GDM1 (cell line): ENCODE data around the gene PLEKHA7.

Experiments used
- DNase-seq: peaks from one replicate; lab custom pipeline; 2025; lab: John Stamatoyannopoulos, UW

PLEKHA7 gene

GRCh38 chr11:16942342-16942741 lies 71.9 kb downstream of the PLEKHA7 start:
- no peak for DNase-seq

GRCh38 chr11:16941935-16942334 lies 72.3 kb downstream of the PLEKHA7 start:
- no peak for DNase-seq

GRCh38 chr11:16938061-16938460 lies 76.2 kb downstream of the PLEKHA7 start:
- DNase-seq = no peak

GRCh38 chr11:16936643-16937042 lies 77.6 kb downstream of the PLEKHA7 start:
- DNase-seq = no peak

DNA sequence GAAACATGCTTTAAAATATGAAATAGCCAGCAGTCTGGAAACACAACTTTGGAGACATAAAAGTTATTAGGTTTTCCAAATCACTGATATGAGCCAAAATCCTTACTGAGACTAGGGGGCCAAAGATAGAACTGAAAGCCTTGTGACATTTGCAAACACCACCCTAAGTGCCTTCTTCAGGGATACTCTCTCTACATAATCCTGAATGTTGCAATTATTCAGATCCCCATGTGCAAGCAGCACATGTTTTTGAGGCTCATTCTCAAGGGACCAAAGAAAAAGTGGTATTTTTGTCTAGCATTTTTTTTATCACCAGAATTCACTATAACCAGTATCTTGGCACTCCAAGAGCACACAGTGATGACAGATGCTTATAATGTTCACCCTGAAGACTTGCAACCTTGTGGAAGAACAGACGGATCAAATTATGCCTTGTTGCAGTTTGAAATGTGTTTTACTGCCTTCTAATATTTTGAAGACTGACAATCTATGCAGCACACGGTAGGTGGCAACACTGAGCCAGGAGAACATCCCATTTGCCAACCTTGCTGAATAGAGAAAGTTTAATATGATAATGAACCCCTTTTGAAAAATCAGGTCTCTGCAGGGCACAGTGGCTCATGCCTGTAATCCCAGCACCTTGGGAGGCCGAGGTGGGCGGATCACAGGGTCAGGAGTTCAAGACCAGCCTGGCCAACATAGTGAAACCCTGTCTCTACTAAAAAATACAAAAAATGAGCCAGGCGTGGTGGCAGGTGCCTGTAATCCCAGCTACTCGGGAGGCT lies 78.5 kb downstream of the PLEKHA7 start:
- DNase-seq = peak; percentile 5

- DNase-seq = no peak
Observed at GRCh38 chr11:16933756-16934603, 80.2 kb downstream of the PLEKHA7 start.

- DNase-seq = no peak
Observed at GRCh38 chr11:16933291-16933690, 80.9 kb downstream of the PLEKHA7 start.

GRCh38 chr11:16928044-16928443 lies 86.2 kb downstream of the PLEKHA7 start:
- no peak for DNase-seq

DNA sequence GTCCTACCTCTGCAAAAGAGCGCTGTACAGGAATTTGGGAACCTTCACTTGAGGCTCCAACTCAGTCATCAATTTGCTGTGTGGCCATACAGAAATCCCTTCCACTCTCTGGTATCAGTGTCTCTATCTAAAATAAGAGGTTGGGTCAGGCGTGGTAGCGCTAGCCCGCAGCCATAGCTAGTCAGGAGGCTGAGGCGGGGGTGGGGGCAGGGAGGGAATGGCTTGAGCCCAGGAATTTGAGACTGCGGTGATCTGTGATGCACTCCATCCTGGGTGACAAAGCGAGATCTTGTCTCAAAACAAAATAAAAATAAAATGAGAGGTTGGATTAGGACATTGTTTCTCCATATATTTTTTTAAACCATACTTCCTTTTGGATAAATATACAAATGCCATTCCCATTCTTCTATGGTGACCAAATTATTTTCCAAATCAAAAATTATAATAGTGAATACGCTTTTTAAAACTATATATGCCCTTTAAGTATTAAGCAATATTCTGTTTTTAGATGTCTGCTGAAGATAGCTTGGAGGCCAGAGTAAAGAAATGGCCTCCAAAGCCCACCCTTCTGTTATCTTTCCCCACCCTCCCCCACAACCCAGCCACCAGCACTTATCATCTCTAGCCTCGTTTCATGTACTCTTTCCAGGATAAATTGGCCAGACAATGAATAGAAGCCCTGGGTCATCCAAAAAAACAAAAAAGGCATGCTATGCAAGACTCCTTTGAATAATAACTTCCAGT lies 87.2 kb downstream of the PLEKHA7 start:
- DNase-seq = no peak

- DNase-seq = no peak
Observed at GRCh38 chr11:16925561-16926065, 88.6 kb downstream of the PLEKHA7 start.

DNA sequence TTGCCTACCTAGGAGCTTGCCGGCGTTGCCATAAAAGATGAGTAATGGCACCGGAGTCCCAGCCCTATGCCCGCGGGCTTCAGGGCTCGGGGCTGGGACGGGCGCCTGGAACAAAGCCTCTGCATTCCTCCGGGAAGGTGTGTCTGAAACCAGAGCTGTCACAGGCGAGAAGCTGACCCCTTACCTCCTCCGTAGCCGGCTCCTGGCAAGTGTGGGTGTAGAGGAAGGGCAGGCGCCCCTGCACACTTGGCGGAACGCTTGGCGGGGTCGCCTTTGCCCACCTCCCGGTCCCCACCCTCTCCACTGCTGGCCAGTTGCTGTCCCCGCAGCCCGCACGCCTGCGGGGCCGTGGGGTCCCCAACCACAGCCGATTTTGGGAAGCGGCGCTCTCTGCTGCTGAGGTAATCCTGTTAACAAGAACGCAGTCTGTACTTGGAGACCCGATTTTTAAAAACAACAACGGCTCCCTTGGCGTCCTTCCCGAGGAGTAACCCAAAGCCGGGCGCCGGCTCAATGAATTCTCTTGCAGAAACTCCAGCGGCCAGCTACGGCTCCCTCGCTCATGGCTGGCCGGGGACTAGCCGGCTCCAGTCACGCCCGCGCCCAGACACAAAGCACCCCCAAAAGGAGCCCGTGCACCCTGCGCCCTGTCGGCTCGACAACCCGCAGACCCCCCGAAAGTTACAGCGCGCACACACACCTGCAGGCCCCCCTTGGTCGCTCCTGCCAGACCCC lies 89.2 kb downstream of the PLEKHA7 start:
- no peak for DNase-seq

DNA sequence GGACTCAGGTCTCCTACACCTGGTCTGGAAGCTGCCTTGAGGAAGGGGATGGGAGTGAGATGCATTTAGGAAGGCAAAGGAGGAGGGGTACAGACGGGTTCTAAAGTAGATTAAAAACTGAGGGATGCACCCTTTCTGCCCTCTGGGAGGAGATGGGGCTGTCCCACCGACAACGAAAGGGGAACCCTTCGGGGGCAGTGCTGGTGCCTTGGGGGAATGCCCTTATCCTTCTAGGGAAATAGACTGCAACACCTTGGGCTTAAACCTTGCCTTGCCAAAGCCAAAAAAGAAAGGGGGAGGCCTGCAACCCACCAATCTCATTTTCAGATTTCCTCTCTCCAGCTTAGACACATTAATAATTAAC lies 89.8 kb downstream of the PLEKHA7 start:
- no peak for DNase-seq

DNA sequence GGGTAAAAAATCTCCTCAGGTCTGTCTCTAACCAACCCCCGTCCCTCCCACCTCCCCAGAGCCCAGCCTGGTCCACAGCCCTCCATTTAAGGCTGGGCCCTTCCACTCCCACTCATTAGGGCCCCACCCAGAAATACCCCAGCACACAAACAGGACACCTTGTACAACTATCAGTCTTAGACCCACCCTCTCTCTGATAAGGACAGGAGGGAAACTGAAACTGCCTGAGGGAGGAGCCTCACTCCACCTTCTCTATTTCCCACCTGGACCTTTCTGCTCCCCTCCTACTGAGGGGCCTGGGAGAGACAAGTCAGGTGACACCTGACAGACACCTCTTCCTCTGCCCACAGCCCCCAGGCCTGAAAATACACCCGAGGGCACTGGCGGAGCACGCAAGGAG lies 90.2 kb downstream of the PLEKHA7 start:
- DNase-seq = no peak

DNA sequence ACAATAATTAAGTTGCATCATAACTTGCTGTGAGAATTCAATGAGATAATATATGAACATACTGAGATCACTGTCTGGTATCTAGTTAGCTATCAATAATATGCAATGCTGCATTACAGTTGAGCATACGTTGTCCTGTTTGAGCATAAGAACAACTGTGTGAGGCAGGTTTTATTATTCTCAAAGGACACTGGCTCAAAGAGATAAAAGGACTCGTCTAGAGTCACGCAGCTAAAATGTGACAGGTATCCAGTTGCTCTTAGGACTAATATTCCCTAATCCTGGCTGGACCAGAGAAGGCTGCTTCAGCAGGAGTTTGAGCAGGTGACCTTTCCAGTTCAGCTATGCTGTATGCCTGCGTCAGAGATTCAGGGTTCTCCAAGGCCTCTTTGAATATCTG lies 92.5 kb downstream of the PLEKHA7 start:
- DNase-seq = no peak

GRCh38 chr11:16921019-16921418 lies 93.2 kb downstream of the PLEKHA7 start:
- no peak for DNase-seq

- no peak for DNase-seq
Observed at GRCh38 chr11:16920559-16920958, 93.7 kb downstream of the PLEKHA7 start.

- peak; percentile 20 for DNase-seq
Observed at GRCh38 chr11:16918543-16919182, 95.6 kb downstream of the PLEKHA7 start.

GRCh38 chr11:16917941-16918340 lies 96.3 kb downstream of the PLEKHA7 start:
- no peak for DNase-seq

- no peak for DNase-seq
Observed at GRCh38 chr11:16912692-16913111, 101.5 kb downstream of the PLEKHA7 start.

DNA sequence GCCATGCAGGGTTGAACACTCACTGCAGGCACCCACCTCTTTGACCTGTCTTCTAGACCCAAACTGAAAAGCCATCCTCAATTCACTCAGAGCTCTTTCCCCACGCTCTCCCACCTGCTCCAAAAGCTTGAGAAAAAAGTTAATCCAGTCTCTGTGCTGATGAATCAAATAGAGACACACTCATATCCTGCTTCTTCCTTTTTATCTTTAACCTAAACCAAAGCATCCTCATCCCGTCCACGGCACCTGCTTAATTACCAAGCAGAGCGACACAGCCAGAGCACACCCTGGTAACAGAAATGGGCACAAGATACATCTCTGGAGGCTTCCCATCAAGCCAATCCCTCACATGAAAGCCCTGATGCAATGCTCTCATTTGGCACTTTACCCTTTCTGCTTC lies 102.6 kb downstream of the PLEKHA7 start:
- DNase-seq = no peak

GRCh38 chr11:16911186-16911585 lies 103.0 kb downstream of the PLEKHA7 start:
- no peak for DNase-seq
